ENCODE results near the gene MPO. TPM values are rescaled to one million over a fixed set of nuclear protein-coding genes. Genes with fewer than 3 reads are reported as not detected.

MPO gene
- total and polyA plus RNA-seq, 8 donors = 0.03 to 7.7 (median 0.46) TPM; not detected in 5

- 82 to 96% (median 92%) methylated on average over 1 of the region's 1 CpG for WGBS, 5 donors
- no peak for TF ChIP-seq EP300 (IDR thresholded peaks at IDR 0.05)
- no peak for TF ChIP-seq CTCF (IDR thresholded peaks at IDR 0.05)
- TF ChIP-seq POLR2AphosphoS5 (IDR thresholded peaks at IDR 0.05) = no peak
- no peak for TF ChIP-seq POLR2A (IDR thresholded peaks at IDR 0.05)
- Histone ChIP-seq H3K9me3 (peaks cover 0 to 3% (median 0%) of the 10 kb centered on the region in 4 donors), H3K4me1 (no peaks in the 10 kb centered on the region), H3K27ac (no peak overlapping the region), H3K36me3 (no peaks in the 10 kb centered on the region), H3K4me3 (no peak overlapping the region), H3K27me3 (peaks cover 0 to 26% (median 0%) of the 10 kb centered on the region in 3 donors)
- intact Hi-C loops (cut with DNase I; ENCODE audit: low total_unique reads) = no loop called here
- no peak for DNase-seq
These were observed 13.3 kb upstream of the MPO start for GRCh38 chr17:58294034-58294433.

- TF ChIP-seq POLR2A (IDR thresholded peaks at IDR 0.05) (no peak), CTCF (IDR thresholded peaks at IDR 0.05) (no peak), EP300 (IDR thresholded peaks at IDR 0.05) (no peak), POLR2AphosphoS5 (IDR thresholded peaks at IDR 0.05) (no peak)
- Histone ChIP-seq H3K36me3 (no peaks in the 10 kb centered on the region), H3K27me3 (peaks cover 0 to 44% (median 0%) of the 10 kb centered on the region in 3 donors), H3K27ac (no peak overlapping the region), H3K9me3 (no peaks in the 10 kb centered on the region), H3K4me3 (no peak overlapping the region), H3K4me1 (no peaks in the 10 kb centered on the region)
- peak in 1 of 2 donors; percentile 7 for DNase-seq
- intact Hi-C loops (cut with DNase I; ENCODE audit: low total_unique reads) = no loop called here
- 61 to 71% (median 64%) methylated on average over 5 of the region's 5 CpGs for WGBS, 5 donors
These were observed 10.5 kb upstream of the MPO start for GRCh38 chr17:58291246-58291645.

GRCh38 chr17:58289869-58290268 is 9.1 kb upstream of the MPO start:
- no peak overlapping the region for H3K27ac ChIP-seq
- no peaks in the 10 kb centered on the region for H3K4me1 ChIP-seq
- peaks cover 0 to 52% (median 0%) of the 10 kb centered on the region in 3 donors for H3K27me3 ChIP-seq
- TF ChIP-seq EP300 (IDR thresholded peaks at IDR 0.05) (no peak), CTCF (IDR thresholded peaks at IDR 0.05) (no peak), POLR2AphosphoS5 (IDR thresholded peaks at IDR 0.05) (no peak), POLR2A (IDR thresholded peaks at IDR 0.05) (no peak)
- H3K36me3 ChIP-seq = no peaks in the 10 kb centered on the region
- H3K9me3 ChIP-seq = no peaks in the 10 kb centered on the region
- DNase-seq = peak in 1 of 2 donors; percentile 15
- H3K4me3 ChIP-seq = no peak overlapping the region
- 27 to 36% (median 32%) methylated on average over 2 of the region's 2 CpGs for WGBS, 5 donors
- intact Hi-C loops (cut with DNase I; ENCODE audit: low total_unique reads) = no loop called here

- intact Hi-C loops (cut with DNase I; ENCODE audit: low total_unique reads) = no loop called here
- H3K36me3 ChIP-seq = no peaks in the 10 kb centered on the region
- H3K9me3 ChIP-seq = no peaks in the 10 kb centered on the region
- no peak overlapping the region for H3K27ac ChIP-seq
- H3K27me3 ChIP-seq = peaks cover 0 to 54% (median 0%) of the 10 kb centered on the region in 3 donors
- WGBS, 5 donors = 86 to 96% (median 90%) methylated on average over 3 of the region's 3 CpGs
- no peak overlapping the region for H3K4me3 ChIP-seq
- TF ChIP-seq POLR2A (IDR thresholded peaks at IDR 0.05) (no peak), CTCF (IDR thresholded peaks at IDR 0.05) (no peak), POLR2AphosphoS5 (IDR thresholded peaks at IDR 0.05) (no peak), EP300 (IDR thresholded peaks at IDR 0.05) (no peak)
- no peak for DNase-seq
- no peaks in the 10 kb centered on the region for H3K4me1 ChIP-seq
These were observed 4.7 kb upstream of the MPO start for GRCh38 chr17:58285422-58285810.

Measured in stomach (tissue), 9 donors.